Renal cortex interstitium (tissue), 11 donors: ENCODE results near the gene COG4. TPM values are rescaled to one million over a fixed set of nuclear protein-coding genes. Genes with fewer than 3 reads are reported as not detected.

Source experiments
- DNase-seq, 11 donors: peaks; one replicate each; pipeline ENCODE4 v3.0.0-alpha.2; 2013; ENCODE audit warnings: low read depth in 9 of 11, low spot score in 4 of 11; ENCODE audit errors: extremely low read depth in 1 of 11
- polyA plus RNA-seq, 3 donors: library from polyadenylated mRNA; unstranded; fragments of 120-200 nt; gene quantifications; one replicate each; pipeline ENCODE4 v1.2.1, GENCODE V29; 2013; ENCODE audit not compliant: insufficient read length in 3 of 3

The COG4 gene
- polyA plus RNA-seq, 3 donors = 63.4 to 76.0 (median 70.9) TPM

GRCh38 chr16:70444249-70445063, 78.9 kb downstream of the COG4 start:
- no peak for DNase-seq

DNA sequence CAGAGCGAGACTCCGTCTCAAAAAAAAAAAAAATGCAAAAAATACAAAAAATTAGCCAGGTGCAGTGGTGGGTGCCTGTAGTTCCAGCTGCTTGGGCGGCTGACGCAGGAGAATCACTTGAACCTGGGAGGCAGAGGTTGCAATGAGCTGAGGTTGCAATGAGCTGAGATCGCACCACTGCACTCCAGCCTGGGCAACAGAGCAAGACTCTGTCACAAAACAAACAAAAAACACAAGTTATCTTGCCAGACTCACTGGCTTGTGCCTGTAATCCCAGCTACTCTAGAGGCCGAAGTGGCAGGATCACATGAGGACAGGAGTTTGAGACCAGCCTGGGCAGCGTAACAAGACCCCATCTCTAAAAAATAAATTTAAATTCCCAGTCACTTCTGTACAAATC, 81.0 kb downstream of the COG4 start:
- DNase-seq = no peak

DNA sequence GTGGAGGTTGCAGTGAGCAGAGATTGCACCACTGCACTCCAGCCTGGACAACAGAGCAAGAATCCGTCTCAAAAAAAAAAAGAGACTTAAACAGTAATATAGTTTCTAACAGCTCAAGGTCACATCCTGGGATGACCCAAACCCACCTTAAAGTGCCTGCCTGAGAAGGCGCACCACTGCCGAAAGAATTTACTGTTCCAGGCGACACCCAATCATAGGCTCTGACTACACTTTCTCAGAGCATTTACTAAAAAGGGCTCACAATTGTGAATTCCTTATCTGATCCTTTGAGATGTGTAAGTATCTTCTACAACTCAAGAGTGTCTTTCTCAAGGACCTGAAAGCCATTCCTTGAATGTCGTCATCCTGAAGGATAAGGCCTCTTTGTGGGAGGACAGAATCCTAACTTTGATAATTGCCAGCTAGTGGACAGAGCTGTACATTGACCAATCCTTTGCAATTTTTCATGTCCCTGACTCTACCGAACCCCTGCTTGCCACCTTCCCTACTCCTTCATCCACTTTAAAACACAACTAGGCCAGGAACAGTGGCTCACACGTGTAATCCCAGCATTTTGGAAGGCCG, 81.9 kb downstream of the COG4 start:
- no peak for DNase-seq

- no peak for DNase-seq
Measured at GRCh38 chr16:70440009-70440692, 83.2 kb downstream of the COG4 start.

- peak; percentile 84 to 96 (median 94) for DNase-seq
Measured at GRCh38 chr16:70438969-70439862, 84.1 kb downstream of the COG4 start, which contains the start of gene ST3GAL2. ST3GAL2 (minus strand) TSS chr16:70439100; CDS start chr16:70398530, 40,570 bp downstream.

- DNase-seq = no peak
Measured at GRCh38 chr16:70438585-70438968, 84.8 kb downstream of the COG4 start.

DNA sequence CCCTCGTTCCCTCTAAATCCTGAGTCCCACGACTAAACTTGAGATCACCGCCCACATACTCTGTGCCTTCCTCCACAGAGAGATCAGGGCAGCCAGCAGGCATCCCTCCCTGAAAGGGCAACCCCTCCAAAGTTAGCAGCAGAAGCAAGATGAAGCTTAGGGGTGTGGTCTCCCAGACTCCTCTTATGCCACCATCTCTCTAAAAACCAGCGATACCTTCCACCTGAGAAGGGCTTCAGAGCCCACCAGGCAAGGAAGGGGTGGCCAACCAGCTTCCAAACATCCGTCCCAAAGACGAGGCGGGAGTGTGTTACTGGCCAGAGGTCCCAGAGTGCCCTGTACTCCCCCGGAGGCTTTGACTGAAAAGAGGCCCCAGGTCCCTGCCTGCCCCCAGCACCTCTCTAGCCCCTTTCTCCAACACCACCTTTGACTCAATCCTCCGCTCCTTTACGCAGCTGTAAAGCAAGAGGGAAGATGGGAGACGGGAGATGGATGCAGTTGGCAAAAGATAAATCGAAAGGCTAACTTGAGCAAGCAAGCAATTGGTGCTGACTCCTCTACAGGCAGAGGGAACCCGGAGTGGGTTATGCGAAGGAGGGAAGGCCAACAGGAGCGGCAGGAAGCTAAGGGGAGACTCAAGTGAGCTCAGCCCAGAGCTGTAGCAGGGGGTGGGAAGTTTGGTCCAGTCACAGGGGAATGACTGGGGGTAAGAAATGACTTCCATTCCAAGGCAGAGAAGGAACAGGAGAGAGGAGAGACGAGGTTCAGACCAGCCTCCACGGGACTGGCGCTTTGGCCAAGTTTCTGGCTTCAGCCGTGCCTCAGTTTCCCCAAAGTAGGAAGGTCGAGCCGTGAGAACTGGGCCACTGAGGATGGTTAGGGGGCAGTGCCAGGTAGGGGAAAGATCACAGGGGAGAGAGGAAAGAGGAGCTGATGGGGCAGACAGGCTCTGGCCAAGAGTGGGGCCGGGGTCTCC, 85.5 kb downstream of the COG4 start:
- DNase-seq = no peak

- peak in 9 of 11 donors; percentile 75 to 91 (median 84) for DNase-seq
Measured at GRCh38 chr16:70437017-70437581, 86.3 kb downstream of the COG4 start.

- no peak for DNase-seq
Measured at GRCh38 chr16:70434484-70435260, 88.7 kb downstream of the COG4 start.

- DNase-seq = no peak
Measured at GRCh38 chr16:70433458-70434103, 89.8 kb downstream of the COG4 start.

GRCh38 chr16:70432723-70433457, 90.5 kb downstream of the COG4 start:
- DNase-seq = no peak

DNA sequence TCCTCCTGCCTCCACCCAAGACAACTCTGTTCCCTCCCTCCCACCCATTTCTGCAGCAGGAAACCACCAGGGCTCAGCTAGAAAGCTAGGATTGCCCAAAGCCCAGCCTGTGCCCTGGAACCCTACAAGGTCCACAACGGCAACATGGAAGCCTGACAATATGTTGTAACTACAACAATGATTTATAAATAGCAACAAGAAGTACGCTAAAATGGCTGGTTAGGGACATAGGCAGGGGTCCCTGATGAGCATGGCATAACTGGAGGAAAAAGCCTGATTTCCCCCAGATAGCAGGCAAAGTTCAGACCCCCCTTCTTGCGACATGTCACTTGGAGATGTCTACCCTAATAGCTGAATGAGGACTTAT, 91.0 kb downstream of the COG4 start:
- DNase-seq = no peak

- DNase-seq = peak in 1 of 11 donors; percentile 51
Measured at GRCh38 chr16:70430667-70431536, 92.5 kb downstream of the COG4 start.
